MM.1S (cell line): Measurements from ENCODE around the gene STK16.
A peak's percentile ranks its signal among the peaks of the same experiment; 100 is the strongest.

Experiments used
- DNase-seq: peaks from one replicate; pipeline ENCODE4 v3.0.0-alpha.2; 2015
- H2AFZ ChIP-seq: fragments of 300-600 bp; sonication (generic); 2 replicates; pipeline ENCODE4 v1.6.0; 2016; ENCODE audit warnings: antibody characterized with exemption, low read length
- H3F3A ChIP-seq: fragments of 300-600 bp; sonication (generic); 2 replicates; pipeline ENCODE4 v1.6.1; 2016; ENCODE audit warnings: mild to moderate bottlenecking, antibody characterized with exemption, low read length, moderate library complexity, mixed read lengths; ENCODE audit not compliant: insufficient read depth
- H3K27ac ChIP-seq: fragments of 300-600 bp; sonication (generic); 2 replicates; pipeline ENCODE4 v1.5.1; 2016; ENCODE audit warnings: mild to moderate bottlenecking, low read length
- H3K27me3 ChIP-seq: fragments of 300-600 bp; sonication (generic); replicated peaks from 2 replicates; pipeline ENCODE4 v1.6.0; 2016; ENCODE audit warnings: low read length; ENCODE audit not compliant: insufficient read depth
- H3K36me3 ChIP-seq: fragments of 300-600 bp; sonication (generic); replicated peaks from 2 replicates; pipeline ENCODE4 v1.6.1; 2016; ENCODE audit warnings: mild to moderate bottlenecking, low read length, mixed read lengths; ENCODE audit not compliant: insufficient read depth
- H3K4me1 ChIP-seq: fragments of 300-600 bp; sonication (generic); 2 replicates; pipeline ENCODE4 v1.6.1; 2016; ENCODE audit warnings: low read length, mixed read lengths
- H3K4me2 ChIP-seq: fragments of 300-600 bp; sonication (generic); 2 replicates; pipeline ENCODE4 v1.6.0; 2016; ENCODE audit warnings: low read depth, low read length
- H3K4me3 ChIP-seq: fragments of 300-600 bp; sonication (generic); 2 replicates; pipeline ENCODE4 v1.5.1; 2016; ENCODE audit warnings: low read length, mixed read lengths
- H3K79me2 ChIP-seq: fragments of 300-600 bp; sonication (generic); 2 replicates; pipeline ENCODE4 v1.6.1; 2016; ENCODE audit warnings: mixed run types, low read length, mixed read lengths
- H3K9ac ChIP-seq: fragments of 300-600 bp; sonication (generic); 2 replicates; pipeline ENCODE4 v1.6.1; 2016; ENCODE audit warnings: low read length, mixed read lengths
- H3K9me2 ChIP-seq: fragments of 300-600 bp; sonication (generic); replicated peaks from 2 replicates; pipeline ENCODE4 v1.6.1; 2016; ENCODE audit warnings: mild to moderate bottlenecking, low read length, mixed read lengths; ENCODE audit not compliant: insufficient read depth
- H3K9me3 ChIP-seq: fragments of 300-600 bp; sonication (generic); replicated peaks from 2 replicates; pipeline ENCODE4 v1.6.1; 2016; ENCODE audit warnings: mild to moderate bottlenecking, low read length, mixed read lengths; ENCODE audit not compliant: insufficient read depth
- H4K20me1 ChIP-seq: fragments of 300-600 bp; sonication (generic); 2 replicates; pipeline ENCODE4 v1.6.1; 2016; ENCODE audit warnings: mild to moderate bottlenecking, low read length, moderate library complexity, mixed read lengths; ENCODE audit not compliant: insufficient read depth
- EZH2 ChIP-seq: fragments of 300-600 bp; sonication (generic); optimal IDR thresholded peaks from 2 replicates; pipeline ENCODE3; 2017; ENCODE audit warnings: low read depth, mild to moderate bottlenecking, antibody characterized with exemption, low read length, mixed read lengths
- EZH2phosphoT487 ChIP-seq: fragments of 300-600 bp; sonication (generic); IDR thresholded peaks from 2 replicates; pipeline ENCODE4 v1.6.1; 2018; ENCODE audit warnings: antibody characterized with exemption, low read length
- TF ChIP-seq, protein P1 (sequence below): fragments of 300-600 bp; sonication (generic); IDR thresholded peaks from 2 replicates; pipeline ENCODE4 v1.5.1; 2016; ENCODE audit warnings: antibody characterized with exemption, low read length, mixed read lengths

Gene STK16

DNA sequence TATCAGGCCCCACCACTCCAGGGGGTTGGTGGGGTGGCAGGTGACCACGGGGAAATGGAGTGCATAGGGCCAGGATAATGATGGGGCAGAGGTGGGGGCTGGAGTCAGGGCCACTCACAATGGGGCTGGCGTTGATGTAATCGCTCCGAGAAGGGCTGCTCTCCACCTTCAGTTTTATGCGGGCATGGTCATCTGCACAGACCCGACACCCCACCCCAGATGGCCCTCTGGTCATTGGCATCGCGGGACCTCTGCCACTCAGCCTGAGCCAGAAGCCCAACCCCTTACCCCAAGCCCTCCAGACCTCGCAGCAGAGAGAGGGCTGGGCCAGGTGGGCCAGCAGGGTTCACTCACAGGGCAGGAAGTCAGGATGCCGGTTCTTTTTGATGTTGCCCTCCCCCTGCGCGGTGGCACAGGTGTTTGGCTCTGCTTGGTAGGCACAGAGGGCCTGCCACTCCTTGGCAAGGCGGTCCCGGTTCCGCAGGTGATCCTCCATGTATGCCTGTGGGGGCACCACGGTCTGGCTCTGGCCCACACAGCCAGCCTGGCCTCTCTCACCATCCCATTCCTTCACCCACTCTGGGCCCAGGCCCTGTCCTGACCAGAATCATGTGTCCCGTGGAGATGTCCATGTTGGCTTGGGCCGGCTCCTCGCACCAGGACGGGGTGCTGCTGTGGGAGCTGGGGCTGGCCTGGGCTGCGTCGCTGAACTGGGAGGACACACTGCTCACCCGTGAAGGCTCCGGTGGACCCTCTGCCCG lies 51.5 kb downstream of the STK16 start:
- Histone ChIP-seq H3K9me2 (no peaks in the 10 kb centered on the region), H3K36me3 (no peaks in the 10 kb centered on the region), H4K20me1 (no peaks in the 10 kb centered on the region), H3K27ac (no peak overlapping the region), H3F3A (peaks cover 10% of the 10 kb centered on the region; the same call in 1 of the 2 replicates), H2AFZ (no peak overlapping the region), H3K4me1 (peaks cover 21% of the 10 kb centered on the region), H3K4me3 (no peak overlapping the region), H3K27me3 (peaks cover 30% of the 10 kb centered on the region), H3K9me3 (no peaks in the 10 kb centered on the region), H3K4me2 (no peak overlapping the region), H3K9ac (no peak overlapping the region), H3K79me2 (no peaks in the 10 kb centered on the region)
- TF ChIP-seq, protein P1, sequence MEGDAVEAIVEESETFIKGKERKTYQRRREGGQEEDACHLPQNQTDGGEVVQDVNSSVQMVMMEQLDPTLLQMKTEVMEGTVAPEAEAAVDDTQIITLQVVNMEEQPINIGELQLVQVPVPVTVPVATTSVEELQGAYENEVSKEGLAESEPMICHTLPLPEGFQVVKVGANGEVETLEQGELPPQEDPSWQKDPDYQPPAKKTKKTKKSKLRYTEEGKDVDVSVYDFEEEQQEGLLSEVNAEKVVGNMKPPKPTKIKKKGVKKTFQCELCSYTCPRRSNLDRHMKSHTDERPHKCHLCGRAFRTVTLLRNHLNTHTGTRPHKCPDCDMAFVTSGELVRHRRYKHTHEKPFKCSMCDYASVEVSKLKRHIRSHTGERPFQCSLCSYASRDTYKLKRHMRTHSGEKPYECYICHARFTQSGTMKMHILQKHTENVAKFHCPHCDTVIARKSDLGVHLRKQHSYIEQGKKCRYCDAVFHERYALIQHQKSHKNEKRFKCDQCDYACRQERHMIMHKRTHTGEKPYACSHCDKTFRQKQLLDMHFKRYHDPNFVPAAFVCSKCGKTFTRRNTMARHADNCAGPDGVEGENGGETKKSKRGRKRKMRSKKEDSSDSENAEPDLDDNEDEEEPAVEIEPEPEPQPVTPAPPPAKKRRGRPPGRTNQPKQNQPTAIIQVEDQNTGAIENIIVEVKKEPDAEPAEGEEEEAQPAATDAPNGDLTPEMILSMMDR: no peak
- no peak for TF ChIP-seq EZH2
- no peak for TF ChIP-seq EZH2phosphoT487
- no peak for DNase-seq

DNA sequence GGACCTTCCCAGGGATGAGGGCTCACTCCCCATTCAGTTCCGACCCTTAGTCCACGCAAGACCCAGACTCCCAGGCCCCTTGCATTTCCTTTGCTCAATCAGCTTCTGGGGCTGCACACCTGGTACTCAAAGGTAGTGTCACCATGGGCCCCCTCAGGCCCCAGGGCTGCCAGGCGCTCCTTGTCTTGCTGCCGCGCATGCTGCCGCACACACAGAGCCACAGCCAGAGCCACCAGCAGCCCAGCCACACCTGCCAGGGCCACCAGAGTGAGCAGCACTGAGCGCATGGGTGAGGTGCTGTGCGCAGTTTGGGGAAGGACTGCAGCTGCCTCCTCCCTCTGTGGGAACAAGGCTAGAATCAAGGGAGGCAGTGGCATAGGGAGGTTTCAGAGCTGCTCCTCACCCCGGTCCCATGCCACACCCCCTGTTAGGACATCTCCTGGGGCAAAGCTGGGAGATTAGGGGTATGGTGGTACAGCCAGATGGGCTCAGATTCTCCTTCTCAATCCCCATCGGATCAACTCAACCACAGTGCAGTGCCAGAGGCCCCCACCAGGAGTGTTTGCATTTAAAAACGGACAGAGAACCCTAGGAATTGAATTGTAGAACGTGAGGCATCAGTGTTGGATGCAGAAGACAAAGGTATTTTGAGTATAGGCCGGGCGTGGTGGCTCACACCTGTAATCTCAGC lies 52.6 kb downstream of the STK16 start:
- no peaks in the 10 kb centered on the region for H3K9me2 ChIP-seq
- DNase-seq: no peak

DNA sequence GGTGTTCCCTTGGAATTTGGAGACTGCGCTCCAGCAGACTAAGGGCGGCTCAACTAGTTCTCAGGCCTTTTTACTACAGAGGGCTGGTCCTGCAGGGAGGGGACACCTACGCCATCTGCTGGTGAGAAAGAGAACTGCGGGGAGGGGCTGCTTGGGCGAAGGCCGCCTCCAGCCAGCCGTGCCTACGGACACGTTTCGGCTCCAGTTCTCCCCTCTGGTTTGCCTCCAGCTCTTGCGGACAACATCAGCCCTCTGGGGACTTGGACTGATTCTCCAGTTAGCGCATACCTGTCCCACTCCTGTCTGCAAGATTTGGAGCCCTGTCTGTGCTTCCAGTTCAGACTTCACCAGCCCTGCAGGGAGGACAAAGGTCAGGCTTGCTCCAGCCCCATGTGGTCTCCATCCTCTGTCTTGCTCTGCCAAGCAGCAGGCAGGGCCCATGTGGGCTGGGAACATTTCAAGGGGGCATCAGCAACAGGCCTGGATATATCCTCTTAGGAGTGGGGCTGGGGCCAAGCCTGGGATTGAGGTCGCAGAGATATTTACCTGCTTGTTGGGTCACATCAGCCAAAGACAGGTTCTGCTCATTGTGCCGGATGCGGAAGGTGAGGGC lies 53.6 kb downstream of the STK16 start:
- no peak overlapping the region for H3K27ac ChIP-seq
- H3K4me3 ChIP-seq: no peak overlapping the region
- no peaks in the 10 kb centered on the region for H3K79me2 ChIP-seq
- no peak overlapping the region for H3K9ac ChIP-seq
- TF ChIP-seq EZH2phosphoT487 (no peak), EZH2 (no peak)
- TF ChIP-seq, protein P1: peak; percentile 96
- H3K9me3 ChIP-seq: no peaks in the 10 kb centered on the region
- H2AFZ ChIP-seq: 0 out of 2 replicates have a peak overlapping the region, but pooled peaks have one; percentile 5
- no peaks in the 10 kb centered on the region for H4K20me1 ChIP-seq
- H3K9me2 ChIP-seq: no peaks in the 10 kb centered on the region
- DNase-seq: peak; percentile 77
- peak overlapping the region; percentile 20; the same call in 1 of the 2 replicates for H3K4me2 ChIP-seq
- peaks cover 40% of the 10 kb centered on the region for H3K27me3 ChIP-seq
- peaks cover 10% of the 10 kb centered on the region; the same call in 1 of the 2 replicates for H3F3A ChIP-seq
- H3K36me3 ChIP-seq: no peaks in the 10 kb centered on the region
- H3K4me1 ChIP-seq: peaks cover 21% of the 10 kb centered on the region

More for the DNA sequence above, 52.6 kb downstream of the STK16 start:
- no peaks in the 10 kb centered on the region for H3K79me2 ChIP-seq
- no peaks in the 10 kb centered on the region for H3K36me3 ChIP-seq
- no peaks in the 10 kb centered on the region for H3K9me3 ChIP-seq
- no peak overlapping the region for H3K4me3 ChIP-seq
- H3K27me3 ChIP-seq: peaks cover 31% of the 10 kb centered on the region
- H2AFZ ChIP-seq: no peak overlapping the region
- H3K27ac ChIP-seq: no peak overlapping the region
- H3K4me1 ChIP-seq: peaks cover 21% of the 10 kb centered on the region
- peaks cover 10% of the 10 kb centered on the region; the same call in 1 of the 2 replicates for H3F3A ChIP-seq
- H3K4me2 ChIP-seq: no peak overlapping the region
- no peak overlapping the region for H3K9ac ChIP-seq
- TF ChIP-seq EZH2phosphoT487 (no peak), EZH2 (no peak)
- TF ChIP-seq, protein P1: no peak
- H4K20me1 ChIP-seq: no peaks in the 10 kb centered on the region
